IMR-90 (cell line): ENCODE results near the gene ADGB.
"Not testable (repeated sequence)": the region's sequence is repeated elsewhere in the genome, so short reads cannot be mapped to it uniquely, and the experiment has no call there.

ENCODE experiments used
- CTCF ChIP-seq: conservative IDR thresholded peaks from 2 replicates; pipeline ENCODE4 v1.5.1; 2012; ENCODE audit warnings: mild to moderate bottlenecking, low read depth, low read length, improper control_type of control experiment
- POLR2A ChIP-seq: IDR thresholded peaks from 2 replicates; pipeline ENCODE4 v1.6.1; 2012; ENCODE audit warnings: mild to moderate bottlenecking, low read depth, low read length

DNA sequence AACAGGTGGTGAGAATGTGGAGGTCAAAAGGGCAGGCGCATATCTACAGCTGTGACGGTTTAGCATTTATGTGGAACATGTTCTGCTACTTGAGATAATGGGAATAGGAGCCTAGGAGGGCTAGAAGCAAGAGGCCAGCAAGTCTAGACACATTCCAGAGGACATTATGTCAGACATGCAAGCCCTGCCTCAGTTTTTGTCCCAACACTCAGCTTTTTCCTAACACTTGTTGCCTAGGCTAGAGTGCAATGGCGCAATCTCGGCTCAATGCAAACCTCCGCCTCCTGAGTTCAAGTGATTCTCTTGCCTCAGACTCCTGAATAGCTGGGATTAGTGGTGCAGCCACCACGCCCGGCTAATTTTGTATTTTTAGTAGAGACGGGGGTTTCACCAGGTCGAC lies 210.2 kb downstream of the ADGB start:
- not testable (repeated sequence) for TF ChIP-seq CTCF, POLR2A
